ENCODE measurements around the gene HPCAL1. TPM values are rescaled to one million over a fixed set of nuclear protein-coding genes. Genes with fewer than 3 reads are reported as not detected.

The HPCAL1 gene
- total RNA-seq, 4 donors from 2014 or later, result 26.4 to 45.7 (median 36.9) TPM

GRCh38 chr2:10369269-10370255 is 66.9 kb downstream of the HPCAL1 start:
- 85 to 86% methylated on average over 14 of the region's 14 CpGs for WGBS, 2 donors
- no peak for DNase-seq (ENCODE audit: low spot score in 2 of 2)
- intact Hi-C loops (cut with DNase I; ENCODE audit: low total_unique reads), result no loop called here
- TF ChIP-seq POLR2A (IDR thresholded peaks at IDR 0.05), result no peak
- TF ChIP-seq CTCF (IDR thresholded peaks at IDR 0.05), result no peak
- H3K4me3 ChIP-seq (ENCODE audit: low read depth, poor library complexity, severe bottlenecking), result no peak overlapping the region

- 100% methylated on average over 1 of the region's 1 CpG for WGBS, 2 donors
Measured at GRCh38 chr2:10370390-10370789, 67.7 kb downstream of the HPCAL1 start.

GRCh38 chr2:10370895-10371294 is 68.2 kb downstream of the HPCAL1 start:
- no peak overlapping the region for H3K4me3 ChIP-seq (ENCODE audit: low read depth, poor library complexity, severe bottlenecking)
- TF ChIP-seq CTCF (IDR thresholded peaks at IDR 0.05) (no peak), POLR2A (IDR thresholded peaks at IDR 0.05) (no peak)
- whole genome bisulfite sequencing, 2 donors, result 94 to 100% methylated on average over 1 to 6 of the region's 6 CpGs
- DNase-seq (ENCODE audit: low spot score in 2 of 2), result no peak
- intact Hi-C loops (cut with DNase I; ENCODE audit: low total_unique reads), result no loop called here

More at GRCh38 chr2:10370390-10370789, 67.7 kb downstream of the HPCAL1 start:
- intact Hi-C loops (cut with DNase I; ENCODE audit: low total_unique reads), result no loop called here
- DNase-seq (ENCODE audit: low spot score in 2 of 2), result no peak
- H3K4me3 ChIP-seq (ENCODE audit: low read depth, poor library complexity, severe bottlenecking), result no peak overlapping the region
- TF ChIP-seq POLR2A (IDR thresholded peaks at IDR 0.05), result no peak
- no peak for TF ChIP-seq CTCF (IDR thresholded peaks at IDR 0.05)

GRCh38 chr2:10371441-10372196 is 68.9 kb downstream of the HPCAL1 start:
- no peak for DNase-seq (ENCODE audit: low spot score in 2 of 2)
- TF ChIP-seq CTCF (IDR thresholded peaks at IDR 0.05) (no peak), POLR2A (IDR thresholded peaks at IDR 0.05) (no peak)
- 84 to 88% methylated on average over 15 of the region's 15 CpGs for WGBS, 2 donors
- H3K4me3 ChIP-seq (ENCODE audit: low read depth, poor library complexity, severe bottlenecking), result no peak overlapping the region
- intact Hi-C loops (cut with DNase I; ENCODE audit: low total_unique reads), result no loop called here

- DNase-seq (ENCODE audit: low spot score in 2 of 2), result no peak
- no peak for TF ChIP-seq CTCF (IDR thresholded peaks at IDR 0.05)
- no peak for TF ChIP-seq POLR2A (IDR thresholded peaks at IDR 0.05)
- WGBS, 2 donors, result 91% methylated on average over 19 to 20 of the region's 20 CpGs
- intact Hi-C loops (cut with DNase I; ENCODE audit: low total_unique reads), result no loop called here
- H3K4me3 ChIP-seq (ENCODE audit: low read depth, poor library complexity, severe bottlenecking), result no peak overlapping the region
Measured at GRCh38 chr2:10372203-10372861, 69.6 kb downstream of the HPCAL1 start.

Measured in lower leg skin (tissue), 4 donors.